HepG2 (cell line): ENCODE measurements around the gene NUDT2. TPM values are rescaled to one million over a fixed set of nuclear protein-coding genes. Genes with fewer than 3 reads are reported as not detected.

Experiments used
- AKAP8 ChIP-seq: sonication (generic); formaldehyde crosslinking; IDR thresholded peaks from 2 replicates; pipeline ENCODE4 v1.5.1; 2020; ENCODE audit warnings: mild to moderate bottlenecking, missing genetic modification reagents
- ATF6 ChIP-seq: sonication (generic); formaldehyde crosslinking; conservative IDR thresholded peaks from 2 replicates; pipeline ENCODE4 v1.4.0; 2020; ENCODE audit warnings: missing genetic modification reagents
- CCAR2 ChIP-seq: fragments of 200-400 bp; formaldehyde crosslinking; optimal IDR thresholded peaks from 2 replicates; pipeline ENCODE3; 2018; ENCODE audit warnings: low read depth, mild to moderate bottlenecking, low read length, moderate library complexity
- CREBL2 ChIP-seq: sonication (generic); formaldehyde crosslinking; IDR thresholded peaks from 2 replicates; pipeline ENCODE4 v1.8.1; 2023; ENCODE audit warnings: missing genetic modification reagents, mild to moderate bottlenecking, borderline replicate concordance
- GFI1 ChIP-seq: sonication (generic); formaldehyde crosslinking; IDR thresholded peaks from 2 replicates; pipeline ENCODE4 v1.5.0; 2020; ENCODE audit warnings: missing genetic modification reagents, mild to moderate bottlenecking, borderline replicate concordance
- MEIS2 ChIP-seq: sonication (generic); formaldehyde crosslinking; IDR thresholded peaks from 2 replicates; pipeline ENCODE4 v1.9.0; 2021; ENCODE audit warnings: mild to moderate bottlenecking, missing genetic modification reagents
- NPAS2 ChIP-seq: sonication (generic); formaldehyde crosslinking; IDR thresholded peaks from 2 replicates; pipeline ENCODE4 v1.8.0; 2022; ENCODE audit warnings: mild to moderate bottlenecking, missing genetic modification reagents, borderline replicate concordance
- SPEN ChIP-seq: sonication (generic); formaldehyde crosslinking; IDR thresholded peaks from 2 replicates; pipeline ENCODE4 v1.5.1; 2020; ENCODE audit warnings: low read depth, mild to moderate bottlenecking, missing genetic modification reagents
- SRSF9 ChIP-seq: fragments of 200-400 bp; formaldehyde crosslinking; IDR thresholded peaks from 2 replicates; pipeline ENCODE4 v1.6.1; 2018; ENCODE audit warnings: borderline replicate concordance, mild to moderate bottlenecking, low read depth, low read length; ENCODE audit not compliant: insufficient read depth, poor library complexity, severe bottlenecking
- TCF12 ChIP-seq, 2 experiments: fragments of 450-650 bp in 1 of 2; sonication (generic) in 1 of 2; formaldehyde crosslinking in 1 of 2; IDR thresholded peaks; 2 replicates each; pipeline versions ENCODE4 v1.6.1 to v1.8.0; 2017 to 2022; ENCODE audit warnings: antibody characterized with exemption in 1 of 2, mild to moderate bottlenecking in 1 of 2, missing genetic modification reagents in 1 of 2, moderate library complexity in 1 of 2
- TRIM22 ChIP-seq: fragments of 450-650 bp; IDR thresholded peaks from 2 replicates; pipeline ENCODE4 v1.6.1; 2017
- ZBTB1 ChIP-seq: sonication (generic); formaldehyde crosslinking; IDR thresholded peaks from 2 replicates; pipeline ENCODE4 v1.4.0; 2020; ENCODE audit warnings: missing genetic modification reagents, borderline replicate concordance
- ZBTB2 ChIP-seq: sonication (generic); formaldehyde crosslinking; IDR thresholded peaks from 2 replicates; pipeline ENCODE4 v1.8.0; 2022; ENCODE audit warnings: low read depth, missing genetic modification reagents
- ZNF17 ChIP-seq: sonication (generic); formaldehyde crosslinking; IDR thresholded peaks from 2 replicates; pipeline ENCODE4 v1.5.0; 2020; ENCODE audit warnings: mild to moderate bottlenecking, missing genetic modification reagents
- ZNF512B ChIP-seq: sonication (generic); formaldehyde crosslinking; IDR thresholded peaks from 2 replicates; pipeline ENCODE4 v1.5.1; 2020; ENCODE audit warnings: missing genetic modification reagents, mild to moderate bottlenecking, borderline replicate concordance
- ZNF780A ChIP-seq: sonication (generic); formaldehyde crosslinking; IDR thresholded peaks from 2 replicates; pipeline ENCODE4 v1.8.0; 2022; ENCODE audit warnings: mild to moderate bottlenecking, missing genetic modification reagents, moderate library complexity
- ZNF781 ChIP-seq: sonication (generic); formaldehyde crosslinking; IDR thresholded peaks from 2 replicates; pipeline ENCODE4 v1.5.1; 2020; ENCODE audit warnings: borderline replicate concordance, mild to moderate bottlenecking, missing genetic modification reagents; ENCODE audit errors: not compliant biosample characterization
- ZNF784 ChIP-seq: sonication (generic); formaldehyde crosslinking; IDR thresholded peaks from 2 replicates; pipeline ENCODE4 v1.5.1; 2020; ENCODE audit warnings: missing genetic modification reagents, mild to moderate bottlenecking, borderline replicate concordance
- ZNF850 ChIP-seq: sonication (generic); formaldehyde crosslinking; conservative IDR thresholded peaks from 2 replicates; pipeline ENCODE4 v1.9.0; 2021; ENCODE audit warnings: mild to moderate bottlenecking, missing genetic modification reagents
- polyA plus RNA-seq, 8 experiments: library from polyadenylated mRNA; depleted of rRNA in 3 of 8; stranded (reverse) in 7 of 8; unstranded in 1 of 8; fragments of >200 nt; fragmentation: Illumina TruSeq in 4 of 8; extraction: Trizol in 4 of 8; gene quantifications; 2 replicates each; pipeline versions ENCODE4 v1.2.1 to v1.2.3, GENCODE V29; 2011 to 2016; ENCODE audit warnings: low read depth in 4 of 8, missing spikeins in 1 of 8, mixed read lengths in 1 of 8; ENCODE audit not compliant: insufficient read depth in 1 of 8
- total RNA-seq, 5 experiments: library from RNA; depleted of rRNA; stranded (reverse); fragments of >200 nt; fragmentation: Illumina TruSeq; extraction: Trizol; gene quantifications; 2 replicates each; pipeline ENCODE4 v1.2.3, GENCODE V29; 2016; ENCODE audit warnings: low read depth in 1 of 5

NUDT2 gene
- total and polyA plus RNA-seq, 2 of the 13 experiments (the other 11 are each of a cell fraction or from before 2014, with no cell fraction given), result 19.9 to 24.6 TPM

- TF ChIP-seq ATF6 (CRISPR knock-in tag) (no peak), SRSF9 (no peak), ZNF780A (no peak), TRIM22 (no peak), ZNF784 (CRISPR knock-in tag) (0 out of 2 replicates have a peak, but pooled peaks have one; percentile 32), ZNF781 (no peak), SPEN (CRISPR knock-in tag) (peak; percentile 54; the same call in 1 of the 2 replicates), ZNF850 (CRISPR knock-in tag) (no peak), AKAP8 (no peak), ZBTB1 (CRISPR knock-in tag) (no peak), CCAR2 (no peak), ZBTB2 (no peak), CREBL2 (no peak), GFI1 (CRISPR knock-in tag) (no peak; the same call in 1 of the 2 replicates), MEIS2 (no peak), NPAS2 (CRISPR knock-in tag) (no peak), ZNF512B (CRISPR knock-in tag) (no peak), TCF12 (IDR thresholded peaks at IDR 0.05) (no peak), TCF12 (CRISPR knock-in tag; IDR thresholded peaks at IDR 0.05) (no peak), ZNF17 (CRISPR knock-in tag) (no peak)
Observed at GRCh38 chr9:34374905-34375552, 45.7 kb downstream of the NUDT2 start (continued).
